H54 (cell line): ENCODE data around the gene CDH16.

ENCODE experiments used
- DNase-seq: peaks from one replicate; pipeline ENCODE4 v3.0.0; 2011; ENCODE audit warnings: low spot score, mixed read lengths; ENCODE audit not compliant: insufficient read length
- FAIRE-seq: peaks from 3 replicates; lab custom pipeline; 2011; peaks lifted over from hg19 to GRCh38; lab: Jason Lieb, UNC
- POLR2A ChIP-seq: IDR thresholded peaks from 2 replicates; pipeline ENCODE4 v1.6.1; 2011; ENCODE audit warnings: low read depth, mild to moderate bottlenecking, low read length

CDH16 gene

GRCh38 chr16:66928702-66929388, 10.2 kb upstream of the CDH16 start:
- no peak for FAIRE-seq
- no peak for DNase-seq

GRCh38 chr16:66927918-66928649, 9.4 kb upstream of the CDH16 start:
- no peak for TF ChIP-seq POLR2A
- FAIRE-seq (peak; percentile 75), DNase-seq (peak; percentile 54)

More at GRCh38 chr16:66928702-66929388, 10.2 kb upstream of the CDH16 start:
- no peak for TF ChIP-seq POLR2A

GRCh38 chr16:66926961-66927436, 8.3 kb upstream of the CDH16 start:
- TF ChIP-seq POLR2A: no peak
- peak; percentile 80 for FAIRE-seq
- DNase-seq: peak; percentile 96

GRCh38 chr16:66926171-66926947, 7.7 kb upstream of the CDH16 start:
- DNase-seq (no peak), FAIRE-seq (no peak)
- no peak for TF ChIP-seq POLR2A

GRCh38 chr16:66925322-66925840, 6.7 kb upstream of the CDH16 start, which contains the start of gene RRAD:
TSS of gene RRAD (minus strand) at chr16:66925535. CDS start at chr16:66925179, 356 bp downstream.
- DNase-seq: no peak
- no peak for TF ChIP-seq POLR2A
- no peak for FAIRE-seq

GRCh38 chr16:66924527-66925321, 6.0 kb upstream of the CDH16 start:
- FAIRE-seq (no peak), DNase-seq (no peak)
- TF ChIP-seq POLR2A: no peak

- TF ChIP-seq POLR2A: no peak
- DNase-seq (no peak), FAIRE-seq (no peak)
Measured at GRCh38 chr16:66923866-66924265, 5.2 kb upstream of the CDH16 start.

GRCh38 chr16:66923247-66923731, 4.6 kb upstream of the CDH16 start:
- FAIRE-seq (no peak), DNase-seq (no peak)
- TF ChIP-seq POLR2A: no peak

- TF ChIP-seq POLR2A: no peak
- no peak for FAIRE-seq
- no peak for DNase-seq
Measured at GRCh38 chr16:66921729-66922450, 3.2 kb upstream of the CDH16 start.

- TF ChIP-seq POLR2A: no peak
- DNase-seq: no peak
- FAIRE-seq: no peak
Measured at GRCh38 chr16:66920924-66921680, 2.4 kb upstream of the CDH16 start.

GRCh38 chr16:66920299-66920590, 1.6 kb upstream of the CDH16 start:
- DNase-seq: no peak
- FAIRE-seq: no peak
- TF ChIP-seq POLR2A: no peak

- FAIRE-seq: no peak
- DNase-seq: no peak
- no peak for TF ChIP-seq POLR2A
Measured at GRCh38 chr16:66919569-66920298, 1.0 kb upstream of the CDH16 start.
